GM12801 (cell line): ENCODE results near the gene LRFN4.

Experiments
- CTCF ChIP-seq: IDR thresholded peaks from one replicate; pipeline ENCODE4 v1.5.1; 2011; ENCODE audit warnings: control low read depth; ENCODE audit not compliant: insufficient read length; ENCODE audit errors: extremely low read depth

Gene LRFN4

GRCh38 chr11:66906061-66906733, 49.3 kb downstream of the LRFN4 start:
- TF ChIP-seq CTCF: no peak

DNA sequence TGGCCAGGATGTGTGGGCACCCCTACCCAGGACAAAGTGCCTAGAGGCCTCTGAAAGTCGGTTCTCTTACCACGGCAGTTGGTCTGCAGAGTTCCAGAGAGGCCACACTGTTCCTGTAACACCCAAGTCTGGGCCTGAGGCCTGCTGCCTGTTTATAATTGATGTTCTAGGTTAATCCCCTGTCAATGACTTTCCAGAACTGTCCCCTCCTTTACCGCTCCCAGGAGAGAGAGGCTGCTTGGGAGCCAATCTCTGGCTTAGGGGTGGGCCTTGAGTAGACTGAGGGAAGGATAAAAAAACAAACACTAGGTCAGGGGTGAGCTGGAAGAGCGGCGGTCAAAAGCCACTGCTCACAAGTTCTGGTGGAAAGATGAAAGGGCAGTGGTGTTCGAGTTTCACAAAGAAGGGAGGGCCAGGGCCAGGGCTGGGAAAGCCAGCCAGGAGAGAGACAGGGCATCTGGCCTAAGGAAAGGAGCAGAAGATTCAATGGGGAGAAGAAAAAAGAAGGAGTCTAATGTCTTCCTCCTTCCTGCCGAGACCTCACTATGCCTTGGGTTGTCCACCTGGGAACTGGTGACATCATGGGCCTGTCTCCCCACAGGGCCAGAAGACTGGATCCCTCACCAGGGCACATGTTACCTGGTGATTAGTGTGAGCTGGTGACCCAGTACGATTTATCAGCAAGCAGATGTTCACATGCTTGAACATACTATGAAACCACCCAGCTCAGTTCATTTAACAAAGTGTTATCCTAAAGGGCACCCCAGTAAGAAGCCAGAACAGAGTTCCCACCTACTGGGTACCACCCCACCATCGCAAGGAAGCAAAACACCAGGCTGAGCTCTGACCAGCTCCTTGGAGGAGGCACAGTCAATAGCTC, 51.1 kb downstream of the LRFN4 start:
- TF ChIP-seq CTCF: no peak

DNA sequence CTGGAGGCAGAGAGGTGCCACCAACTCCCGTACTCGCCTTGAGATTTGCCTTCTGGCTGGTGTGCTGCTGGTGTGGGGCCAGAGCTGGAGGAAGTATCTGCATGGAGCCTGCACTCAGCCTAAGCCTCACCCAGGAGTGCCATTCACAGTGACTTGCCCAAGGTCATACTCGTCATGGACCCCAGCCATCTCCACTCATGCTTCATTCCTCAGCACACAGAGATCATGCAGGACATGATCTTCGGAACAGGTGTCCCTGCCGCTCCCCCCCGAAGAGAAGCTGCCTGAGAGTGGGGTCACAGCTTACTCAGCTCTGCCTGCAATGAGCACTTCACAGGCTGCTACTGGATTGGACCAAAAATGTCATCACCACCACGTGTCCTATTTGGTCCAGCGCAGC, 52.3 kb downstream of the LRFN4 start:
- no peak for TF ChIP-seq CTCF

- no peak for TF ChIP-seq CTCF
Measured at GRCh38 chr11:66910016-66910415, 53.2 kb downstream of the LRFN4 start.
